HepG2 (cell line): Measurements from ENCODE around the gene MYO3B. TPM values are rescaled to one million over a fixed set of nuclear protein-coding genes. Genes with fewer than 3 reads are reported as not detected.

Source experiments
- ATAC-seq: fragments of 200-7000 bp; cut with Tn5 transposase; 3 replicates; pipeline ENCODE4 v1.9.1; 2020; ENCODE audit warnings: mild to moderate bottlenecking, moderate library complexity
- BruUV-seq: library from RNA; stranded (reverse); fragments of 400-500 nt; replicated peaks from 2 replicates; lab custom pipeline; 2021; lab: Mats Ljungman, UMichigan
- CTCF ChIA-PET: fragments of 300-600 bp; formaldehyde crosslinking; extraction: SDS; loops from one replicate; lab custom pipeline; 2021; ENCODE audit warnings: low total read pairs, inconsistent platforms, low intra/inter-chr PET ratio; lab: Yijun Ruan, JAX
- POLR2A ChIA-PET: fragments of 350-600 bp; sonication (Branson Sonifier 250); formaldehyde crosslinking; loops from one replicate; lab custom pipeline; 2020; ENCODE audit warnings: antibody characterized with exemption, inconsistent platforms; lab: Yijun Ruan, JAX
- DNase-seq: peaks from one replicate; pipeline ENCODE4 v3.0.0-alpha.2; 2015; ENCODE audit warnings: low spot score
- FAIRE-seq: peaks from 3 replicates; lab custom pipeline; 2011; peaks lifted over from hg19 to GRCh38; lab: Jason Lieb, UNC
- H2AFZ ChIP-seq: one replicate; pipeline ENCODE4 v1.6.1; 2011; ENCODE audit warnings: low read length, inconsistent platforms
- H3K27ac ChIP-seq: fragments of 300-600 bp; 3 replicates; pipeline ENCODE4 v1.8.0; 2011; ENCODE audit warnings: mixed run types, mild to moderate bottlenecking, mixed read lengths, low read length, inconsistent platforms; ENCODE audit not compliant: insufficient read depth; ENCODE audit errors: extremely low read length
- H3K27me3 ChIP-seq, 2 experiments: fragments of 200-600 bp in 1 of 2; 2 replicates in 1 of 2; 3 replicates in 1 of 2; pipeline versions ENCODE4 v1.6.0 to v1.8.0; 2011; ENCODE audit warnings: low read length in 2 of 2, mild to moderate bottlenecking in 2 of 2, moderate library complexity in 2 of 2, inconsistent platforms in 1 of 2; ENCODE audit not compliant: insufficient read depth in 2 of 2, control insufficient read depth in 1 of 2
- H3K36me3 ChIP-seq, 2 experiments: fragments of 200-600 bp in 1 of 2; replicated peaks in 1 of 2; 2 replicates in 1 of 2; 3 replicates in 1 of 2; pipeline versions ENCODE4 v1.5.1 to v1.8.0; 2011; ENCODE audit warnings: low read length in 2 of 2, inconsistent platforms in 1 of 2; ENCODE audit not compliant: insufficient read depth in 2 of 2, control insufficient read depth in 1 of 2
- H3K4me1 ChIP-seq: 2 replicates; pipeline ENCODE4 v1.5.1; 2012; ENCODE audit warnings: low read length, inconsistent platforms; ENCODE audit not compliant: insufficient read depth
- H3K4me2 ChIP-seq: 2 replicates; pipeline ENCODE4 v1.6.0; 2011; ENCODE audit warnings: low read depth, low read length, inconsistent platforms
- H3K4me3 ChIP-seq, 3 experiments: fragments of 200-600 bp in 1 of 3; sonication (generic), shearing (Covaris generic) in 1 of 3; replicated peaks in 1 of 3; 2 replicates each; pipeline ENCODE4 v1.5.1; 2011 to 2016; ENCODE audit warnings: low read length in 3 of 3, inconsistent platforms in 2 of 3, low read depth in 2 of 3, mild to moderate bottlenecking in 2 of 3, control low read depth in 1 of 3, mixed read lengths in 1 of 3; ENCODE audit not compliant: insufficient read depth in 1 of 3
- H3K79me2 ChIP-seq: one replicate; pipeline ENCODE4 v1.6.1; 2011; ENCODE audit warnings: low read length, inconsistent platforms; ENCODE audit not compliant: insufficient read depth
- H3K9ac ChIP-seq: 2 replicates; pipeline ENCODE4 v1.6.0; 2011; ENCODE audit warnings: mild to moderate bottlenecking, low read depth, low read length, inconsistent platforms; ENCODE audit not compliant: insufficient read depth
- H3K9me3 ChIP-seq: 2 replicates; pipeline ENCODE4 v1.5.1; 2012; ENCODE audit warnings: mild to moderate bottlenecking, low read length
- H4K20me1 ChIP-seq: 2 replicates; pipeline ENCODE4 v1.6.0; 2011; ENCODE audit warnings: inconsistent platforms, mild to moderate bottlenecking, low read length, moderate library complexity; ENCODE audit not compliant: insufficient read depth
- FOXP1 ChIP-seq, 2 experiments: fragments of 450-650 bp in 1 of 2; IDR thresholded peaks; 2 replicates each; pipeline ENCODE4 v1.6.1; 2017 to 2018; ENCODE audit warnings: antibody characterized with exemption in 1 of 2
- GFI1 ChIP-seq: sonication (generic); formaldehyde crosslinking; IDR thresholded peaks from 2 replicates; pipeline ENCODE4 v1.5.0; 2020; ENCODE audit warnings: missing genetic modification reagents, mild to moderate bottlenecking, borderline replicate concordance
- MATR3 ChIP-seq: sonication (generic); formaldehyde crosslinking; IDR thresholded peaks from 2 replicates; pipeline ENCODE4 v1.4.0; 2020; ENCODE audit warnings: missing genetic modification reagents
- RAD51 ChIP-seq: fragments of 450-650 bp; IDR thresholded peaks from 2 replicates; pipeline ENCODE4 v1.6.1; 2016; ENCODE audit warnings: borderline replicate concordance
- RBAK ChIP-seq: sonication (generic); formaldehyde crosslinking; IDR thresholded peaks from 2 replicates; pipeline ENCODE4 v1.5.1; 2020; ENCODE audit warnings: mild to moderate bottlenecking, missing genetic modification reagents
- REPIN1 ChIP-seq: sonication (generic); formaldehyde crosslinking; IDR thresholded peaks from 2 replicates; pipeline ENCODE4 v1.8.0; 2022; ENCODE audit warnings: missing genetic modification reagents, low read depth, mild to moderate bottlenecking, borderline replicate concordance
- SNRNP70 ChIP-seq: fragments of 200-400 bp; formaldehyde crosslinking; IDR thresholded peaks from 2 replicates; pipeline ENCODE4 v1.6.1; 2017; ENCODE audit warnings: mild to moderate bottlenecking, low read depth, low read length, moderate library complexity
- SP1 ChIP-seq, 2 experiments: fragments of 450-650 bp in 1 of 2; sonication (generic) in 1 of 2; formaldehyde crosslinking in 1 of 2; IDR thresholded peaks; 2 replicates each; pipeline versions ENCODE4 v1.4.0 to v1.6.1; 2016 to 2020; ENCODE audit warnings: missing genetic modification reagents in 1 of 2
- TAF15 ChIP-seq: fragments of 200-400 bp; formaldehyde crosslinking; IDR thresholded peaks from one replicate; pipeline ENCODE4 v1.6.1; 2018; ENCODE audit warnings: mild to moderate bottlenecking, low read depth, low read length; ENCODE audit not compliant: poor library complexity, severe bottlenecking
- ZKSCAN1 ChIP-seq: fragments of 150-350 bp; IDR thresholded peaks from 2 replicates; pipeline ENCODE4 v1.6.1; 2014; ENCODE audit warnings: low read length
- ZNF17 ChIP-seq: sonication (generic); formaldehyde crosslinking; IDR thresholded peaks from 2 replicates; pipeline ENCODE4 v1.5.0; 2020; ENCODE audit warnings: mild to moderate bottlenecking, missing genetic modification reagents
- ZNF234 ChIP-seq: sonication (generic); formaldehyde crosslinking; conservative IDR thresholded peaks from 2 replicates; pipeline ENCODE4 v1.5.1; 2020; ENCODE audit warnings: mild to moderate bottlenecking, missing genetic modification reagents
- ZNF253 ChIP-seq: sonication (generic); formaldehyde crosslinking; IDR thresholded peaks from 2 replicates; pipeline ENCODE4 v1.8.0; 2022; ENCODE audit warnings: mild to moderate bottlenecking, missing genetic modification reagents, borderline replicate concordance
- ZNF839 ChIP-seq: sonication (generic); formaldehyde crosslinking; IDR thresholded peaks from 2 replicates; pipeline ENCODE4 v1.4.0; 2020; ENCODE audit warnings: missing genetic modification reagents, mild to moderate bottlenecking, borderline replicate concordance
- WGBS: methylation state at CpG from one replicate; pipeline ENCODE4 v1.1.6; 2017; ENCODE audit warnings: low lambda C conversion rate; 5-methylcytosine and 5-hydroxymethylcytosine counted together
- in situ Hi-C: cut with HindIII; loops from 2 replicates; pipeline ENCODE4 v1.10.0; 2017; ENCODE audit warnings: low pct_unique_long_range_greater_than_20kb; ENCODE audit not compliant: extremely low pct_ligation_motif_present
- intact Hi-C: fragments of 100-400 bp; cut with micrococcal nuclease; formaldehyde crosslinking; loops from one replicate; pipeline ENCODE4 v1.10.0; 2022; ENCODE audit not compliant: unreplicated experiment
- polyA plus RNA-seq, 8 experiments: library from polyadenylated mRNA; depleted of rRNA in 3 of 8; stranded (reverse) in 7 of 8; unstranded in 1 of 8; fragments of >200 nt; fragmentation: Illumina TruSeq in 4 of 8; extraction: Trizol in 4 of 8; gene quantifications; 2 replicates each; pipeline versions ENCODE4 v1.2.1 to v1.2.3, GENCODE V29; 2011 to 2016; ENCODE audit warnings: low read depth in 4 of 8, missing spikeins in 1 of 8, mixed read lengths in 1 of 8; ENCODE audit not compliant: insufficient read depth in 1 of 8
- total RNA-seq, 5 experiments: library from RNA; depleted of rRNA; stranded (reverse); fragments of >200 nt; fragmentation: Illumina TruSeq; extraction: Trizol; gene quantifications; 2 replicates each; pipeline ENCODE4 v1.2.3, GENCODE V29; 2016; ENCODE audit warnings: low read depth in 1 of 5
- TF ChIP-seq, protein P1 (sequence below): sonication (generic); formaldehyde crosslinking; IDR thresholded peaks from 2 replicates; pipeline ENCODE4 v1.4.0; 2020; ENCODE audit warnings: missing genetic modification reagents
- TF ChIP-seq, protein P2 (sequence below), 2 experiments: sonication (generic) in 1 of 2; formaldehyde crosslinking in 1 of 2; IDR thresholded peaks; 2 replicates each; pipeline versions ENCODE4 v1.4.0 to v1.6.1; 2018 to 2020; ENCODE audit warnings: missing genetic modification reagents in 2 of 2, borderline replicate concordance in 1 of 2, low read depth in 1 of 2, mild to moderate bottlenecking in 1 of 2, missing biosample characterization in 1 of 2
- TF ChIP-seq, protein P3 (sequence below): sonication (generic); formaldehyde crosslinking; IDR thresholded peaks from 2 replicates; pipeline ENCODE4 v1.4.0; 2020; ENCODE audit warnings: mild to moderate bottlenecking, missing genetic modification reagents
- TF ChIP-seq, protein P4 (sequence below): sonication (generic); formaldehyde crosslinking; IDR thresholded peaks from 2 replicates; pipeline ENCODE4 v1.5.1; 2020; ENCODE audit warnings: missing genetic modification reagents, mild to moderate bottlenecking, borderline replicate concordance

Gene MYO3B
- total and polyA plus RNA-seq, 2 of the 13 experiments (the other 11 are each of a cell fraction or from before 2014, with no cell fraction given) = 0.01 TPM; not detected in 1

DNA sequence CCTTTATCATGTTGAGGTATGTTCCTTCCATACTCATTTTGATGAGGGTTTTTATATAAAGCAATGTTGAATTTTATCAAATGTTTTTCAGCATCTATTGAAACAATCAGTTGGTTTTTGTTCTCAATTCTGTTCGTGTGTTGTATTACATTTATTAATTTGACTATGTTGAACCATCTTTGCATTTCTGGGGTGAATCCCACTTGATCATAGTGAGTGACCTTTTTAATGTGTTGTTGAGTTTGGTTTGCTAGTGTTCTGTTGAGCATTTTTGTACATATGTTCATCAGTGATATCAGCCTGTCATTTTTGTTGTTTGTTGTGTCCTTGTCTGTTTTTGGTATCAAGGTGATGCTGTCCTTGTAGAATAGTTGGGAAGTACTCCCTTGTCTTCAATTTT lies 110.9 kb downstream of the MYO3B start:
- Histone ChIP-seq H2AFZ (no peak overlapping the region), H3K27ac (no peak overlapping the region), H3K4me2 (no peak overlapping the region), H3K9ac (no peak overlapping the region), H3K9me3 (0 out of 2 replicates have a peak, but pooled peaks cover 10% of the 10 kb centered on the region), H3K36me3 (no peaks in the 10 kb centered on the region), H3K27me3 (no peaks in the 10 kb centered on the region; a peak in 2 of 5 replicates), H4K20me1 (no peaks in the 10 kb centered on the region), H3K4me3 (no peak overlapping the region), H3K79me2 (no peaks in the 10 kb centered on the region), H3K4me1 (no peaks in the 10 kb centered on the region)
- TF ChIP-seq RBAK (CRISPR knock-in tag) (no peak), ZNF234 (CRISPR knock-in tag) (no peak), ZNF839 (CRISPR knock-in tag) (no peak), ZNF253 (CRISPR knock-in tag) (no peak), REPIN1 (CRISPR knock-in tag) (no peak), RAD51 (no peak), ZKSCAN1 (no peak), TAF15 (no peak), GFI1 (CRISPR knock-in tag) (no peak), FOXP1 (IDR thresholded peaks at IDR 0.05) (no peak), FOXP1 (CRISPR knock-in tag; IDR thresholded peaks at IDR 0.05) (no peak), SP1 (IDR thresholded peaks at IDR 0.05) (no peak), SP1 (CRISPR knock-in tag; IDR thresholded peaks at IDR 0.05) (no peak), SNRNP70 (no peak), MATR3 (CRISPR knock-in tag) (no peak), ZNF17 (CRISPR knock-in tag) (no peak)
- TF ChIP-seq, protein P1, sequence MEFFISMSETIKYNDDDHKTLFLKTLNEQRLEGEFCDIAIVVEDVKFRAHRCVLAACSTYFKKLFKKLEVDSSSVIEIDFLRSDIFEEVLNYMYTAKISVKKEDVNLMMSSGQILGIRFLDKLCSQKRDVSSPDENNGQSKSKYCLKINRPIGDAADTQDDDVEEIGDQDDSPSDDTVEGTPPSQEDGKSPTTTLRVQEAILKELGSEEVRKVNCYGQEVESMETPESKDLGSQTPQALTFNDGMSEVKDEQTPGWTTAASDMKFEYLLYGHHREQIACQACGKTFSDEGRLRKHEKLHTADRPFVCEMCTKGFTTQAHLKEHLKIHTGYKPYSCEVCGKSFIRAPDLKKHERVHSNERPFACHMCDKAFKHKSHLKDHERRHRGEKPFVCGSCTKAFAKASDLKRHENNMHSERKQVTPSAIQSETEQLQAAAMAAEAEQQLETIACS (CRISPR knock-in tag) = no peak
- TF ChIP-seq, protein P2, sequence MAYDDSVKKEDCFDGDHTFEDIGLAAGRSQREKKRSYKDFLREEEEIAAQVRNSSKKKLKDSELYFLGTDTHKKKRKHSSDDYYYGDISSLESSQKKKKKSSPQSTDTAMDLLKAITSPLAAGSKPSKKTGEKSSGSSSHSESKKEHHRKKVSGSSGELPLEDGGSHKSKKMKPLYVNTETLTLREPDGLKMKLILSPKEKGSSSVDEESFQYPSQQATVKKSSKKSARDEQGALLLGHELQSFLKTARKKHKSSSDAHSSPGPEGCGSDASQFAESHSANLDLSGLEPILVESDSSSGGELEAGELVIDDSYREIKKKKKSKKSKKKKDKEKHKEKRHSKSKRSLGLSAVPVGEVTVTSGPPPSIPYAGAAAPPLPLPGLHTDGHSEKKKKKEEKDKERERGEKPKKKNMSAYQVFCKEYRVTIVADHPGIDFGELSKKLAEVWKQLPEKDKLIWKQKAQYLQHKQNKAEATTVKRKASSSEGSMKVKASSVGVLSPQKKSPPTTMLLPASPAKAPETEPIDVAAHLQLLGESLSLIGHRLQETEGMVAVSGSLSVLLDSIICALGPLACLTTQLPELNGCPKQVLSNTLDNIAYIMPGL (CRISPR knock-in tag; IDR thresholded peaks at IDR 0.05; ENCODE audit: borderline replicate concordance in 1 of 2, low read depth in 1 of 2) = no peak
- TF ChIP-seq, protein P3, sequence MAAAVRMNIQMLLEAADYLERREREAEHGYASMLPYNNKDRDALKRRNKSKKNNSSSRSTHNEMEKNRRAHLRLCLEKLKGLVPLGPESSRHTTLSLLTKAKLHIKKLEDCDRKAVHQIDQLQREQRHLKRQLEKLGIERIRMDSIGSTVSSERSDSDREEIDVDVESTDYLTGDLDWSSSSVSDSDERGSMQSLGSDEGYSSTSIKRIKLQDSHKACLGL (CRISPR knock-in tag) = no peak
- TF ChIP-seq, protein P4, sequence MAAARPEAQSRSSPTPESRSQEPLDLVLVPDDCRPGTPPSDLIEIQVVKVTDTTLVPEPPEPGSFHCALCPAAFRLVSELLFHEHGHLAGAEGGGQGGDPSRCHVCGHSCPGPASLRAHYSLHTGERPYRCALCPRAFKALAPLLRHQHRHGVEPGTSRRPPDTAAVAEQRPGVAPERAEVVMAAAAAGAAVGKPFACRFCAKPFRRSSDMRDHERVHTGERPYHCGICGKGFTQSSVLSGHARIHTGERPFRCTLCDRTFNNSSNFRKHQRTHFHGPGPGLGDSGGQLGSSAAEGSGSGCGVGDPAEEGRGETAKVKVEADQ (CRISPR knock-in tag) = no peak
- DNase-seq (no peak), ATAC-seq (no peak), FAIRE-seq (no peak)
- no TSS peak for BruUV-seq
- WGBS = 0% methylated on average over 1 of the region's 1 CpG
- in situ Hi-C loops = no loop called here
- intact Hi-C loops = no loop called here
- CTCF ChIA-PET = no interaction called here
- POLR2A ChIA-PET = no interaction called here
